HepG2 (cell line): ENCODE results near the gene MED10. TPM values are rescaled to one million over a fixed set of nuclear protein-coding genes. Genes with fewer than 3 reads are reported as not detected.

Experiments
- EHMT2 ChIP-seq: fragments of 200-600 bp; sonication (generic); IDR thresholded peaks from 2 replicates; pipeline ENCODE4 v1.7.0; 2017; ENCODE audit warnings: antibody characterized with exemption, low read depth, low read length, borderline replicate concordance
- FOXA1 ChIP-seq, 2 experiments: fragments of 450-650 bp in 1 of 2; sonication (generic) in 1 of 2; formaldehyde crosslinking in 1 of 2; IDR thresholded peaks; 2 replicates each; pipeline versions ENCODE4 v1.4.0 to v1.6.1; 2016 to 2020; ENCODE audit warnings: missing genetic modification reagents in 1 of 2
- FOXO4 ChIP-seq: sonication (generic); formaldehyde crosslinking; conservative IDR thresholded peaks from 2 replicates; pipeline ENCODE4 v1.8.1; 2023; ENCODE audit warnings: missing genetic modification reagents
- HNRNPUL1 ChIP-seq: fragments of 200-400 bp; formaldehyde crosslinking; IDR thresholded peaks from 2 replicates; pipeline ENCODE4 v1.6.1; 2017; ENCODE audit warnings: low read depth, mild to moderate bottlenecking, low read length, moderate library complexity
- KAT2B ChIP-seq: fragments of 150-350 bp; IDR thresholded peaks from 2 replicates; pipeline ENCODE4 v1.6.1; 2014; ENCODE audit warnings: low read depth, low read length, borderline replicate concordance
- NAIF1 ChIP-seq: sonication (generic); formaldehyde crosslinking; IDR thresholded peaks from 2 replicates; pipeline ENCODE4 v1.5.0; 2020; ENCODE audit warnings: mild to moderate bottlenecking, missing genetic modification reagents, borderline replicate concordance
- RARA ChIP-seq: IDR thresholded peaks from 2 replicates; pipeline ENCODE4 v1.6.1; 2016; ENCODE audit warnings: missing genetic modification reagents, missing compliant biosample characterization
- RFXAP ChIP-seq: sonication (generic); formaldehyde crosslinking; IDR thresholded peaks from 2 replicates; pipeline ENCODE4 v1.4.0; 2020; ENCODE audit warnings: missing genetic modification reagents, borderline replicate concordance
- RNF2 ChIP-seq: fragments of 450-650 bp; conservative IDR thresholded peaks from 2 replicates; pipeline ENCODE4 v1.6.1; 2016; ENCODE audit warnings: low read depth
- RXRA ChIP-seq: sonication (generic); formaldehyde crosslinking; IDR thresholded peaks from 2 replicates; pipeline ENCODE4 v1.5.1; 2020; ENCODE audit warnings: missing genetic modification reagents
- SNAPC4 ChIP-seq: sonication (generic); formaldehyde crosslinking; IDR thresholded peaks from 2 replicates; pipeline ENCODE4 v1.4.0; 2020; ENCODE audit warnings: mild to moderate bottlenecking, missing genetic modification reagents
- SYNCRIP ChIP-seq: fragments of 200-400 bp; formaldehyde crosslinking; IDR thresholded peaks from 2 replicates; pipeline ENCODE4 v1.6.1; 2018; ENCODE audit warnings: mild to moderate bottlenecking, low read depth, low read length; ENCODE audit not compliant: insufficient read depth
- ZBTB2 ChIP-seq: sonication (generic); formaldehyde crosslinking; IDR thresholded peaks from 2 replicates; pipeline ENCODE4 v1.8.0; 2022; ENCODE audit warnings: low read depth, missing genetic modification reagents
- ZBTB49 ChIP-seq: sonication (generic); formaldehyde crosslinking; IDR thresholded peaks from 2 replicates; pipeline ENCODE4 v1.4.0; 2020; ENCODE audit warnings: missing genetic modification reagents, borderline replicate concordance
- ZNF17 ChIP-seq: sonication (generic); formaldehyde crosslinking; IDR thresholded peaks from 2 replicates; pipeline ENCODE4 v1.5.0; 2020; ENCODE audit warnings: mild to moderate bottlenecking, missing genetic modification reagents
- ZNF761 ChIP-seq: sonication (generic); formaldehyde crosslinking; conservative IDR thresholded peaks from 2 replicates; pipeline ENCODE4 v1.4.0; 2020; ENCODE audit warnings: mild to moderate bottlenecking, missing genetic modification reagents
- ZNF775 ChIP-seq: sonication (generic); formaldehyde crosslinking; IDR thresholded peaks from 2 replicates; pipeline ENCODE4 v1.4.0; 2020; ENCODE audit warnings: missing genetic modification reagents, mild to moderate bottlenecking, moderate library complexity, borderline replicate concordance
- ZNF883 ChIP-seq: sonication (generic); formaldehyde crosslinking; IDR thresholded peaks from 2 replicates; pipeline ENCODE4 v1.5.1; 2020; ENCODE audit warnings: mild to moderate bottlenecking, missing genetic modification reagents; ENCODE audit errors: not compliant biosample characterization
- polyA plus RNA-seq, 8 experiments: library from polyadenylated mRNA; depleted of rRNA in 3 of 8; stranded (reverse) in 7 of 8; unstranded in 1 of 8; fragments of >200 nt; fragmentation: Illumina TruSeq in 4 of 8; extraction: Trizol in 4 of 8; gene quantifications; 2 replicates each; pipeline versions ENCODE4 v1.2.1 to v1.2.3, GENCODE V29; 2011 to 2016; ENCODE audit warnings: low read depth in 4 of 8, missing spikeins in 1 of 8, mixed read lengths in 1 of 8; ENCODE audit not compliant: insufficient read depth in 1 of 8
- total RNA-seq, 5 experiments: library from RNA; depleted of rRNA; stranded (reverse); fragments of >200 nt; fragmentation: Illumina TruSeq; extraction: Trizol; gene quantifications; 2 replicates each; pipeline ENCODE4 v1.2.3, GENCODE V29; 2016; ENCODE audit warnings: low read depth in 1 of 5

MED10 gene
- total and polyA plus RNA-seq, 2 of the 13 experiments (the other 11 are each of a cell fraction or from before 2014, with no cell fraction given): 11.2 to 23.7 TPM

- TF ChIP-seq SNAPC4 (CRISPR knock-in tag): no peak; the same call in 1 of the 2 replicates
- TF ChIP-seq RFXAP (CRISPR knock-in tag): no peak
- TF ChIP-seq ZNF17 (CRISPR knock-in tag): no peak
- no peak for TF ChIP-seq KAT2B
- TF ChIP-seq FOXA1 (IDR thresholded peaks at IDR 0.05): no peak
- TF ChIP-seq FOXA1 (CRISPR knock-in tag; IDR thresholded peaks at IDR 0.05): no peak
- TF ChIP-seq ZNF761 (CRISPR knock-in tag): no peak; the same call in 1 of the 2 replicates
- no peak for TF ChIP-seq SYNCRIP
- no peak for TF ChIP-seq HNRNPUL1
- TF ChIP-seq ZBTB49 (CRISPR knock-in tag): no peak
- TF ChIP-seq RNF2: 0 out of 2 replicates have a peak, but pooled peaks have one; percentile 4
- TF ChIP-seq ZNF883: peak; percentile 77
- TF ChIP-seq FOXO4: no peak
- TF ChIP-seq RARA (CRISPR knock-in tag): no peak
- 0 out of 2 replicates have a peak, but pooled peaks have one; percentile 43 for TF ChIP-seq ZBTB2 (CRISPR knock-in tag)
- TF ChIP-seq EHMT2: no peak
- no peak; the same call in 1 of the 2 replicates for TF ChIP-seq NAIF1 (CRISPR knock-in tag)
- no peak; the same call in 1 of the 2 replicates for TF ChIP-seq RXRA
- TF ChIP-seq ZNF775: no peak
Observed at GRCh38 chr5:6377905-6378765, at the start of gene MED10 (continued).
